HG03442 (cell line): Measurements from ENCODE around the gene SLC35B2.

Experiments
- ATAC-seq: cut with Tn5 transposase; IDR thresholded peaks from one replicate; pipeline ENCODE4 v1.9.1; 2021; ENCODE audit warnings: mild to moderate bottlenecking, moderate library complexity; ENCODE audit not compliant: unreplicated experiment

The SLC35B2 gene

DNA sequence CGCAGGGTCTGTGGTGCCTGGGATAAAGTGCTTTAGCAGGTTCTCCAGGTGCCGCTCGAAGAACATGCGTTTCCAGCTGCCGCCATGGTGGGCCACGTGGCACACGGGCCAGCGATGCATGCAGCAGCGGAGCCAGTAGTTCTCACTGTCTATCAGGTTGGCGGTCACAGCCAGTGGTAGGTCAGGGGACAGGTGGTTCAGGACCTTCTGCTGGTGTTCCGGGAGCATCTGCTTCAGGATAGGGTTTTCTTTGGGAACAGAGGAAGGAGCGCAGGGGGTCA is 28.9 kb upstream of the SLC35B2 start:
- ATAC-seq, result no peak

DNA sequence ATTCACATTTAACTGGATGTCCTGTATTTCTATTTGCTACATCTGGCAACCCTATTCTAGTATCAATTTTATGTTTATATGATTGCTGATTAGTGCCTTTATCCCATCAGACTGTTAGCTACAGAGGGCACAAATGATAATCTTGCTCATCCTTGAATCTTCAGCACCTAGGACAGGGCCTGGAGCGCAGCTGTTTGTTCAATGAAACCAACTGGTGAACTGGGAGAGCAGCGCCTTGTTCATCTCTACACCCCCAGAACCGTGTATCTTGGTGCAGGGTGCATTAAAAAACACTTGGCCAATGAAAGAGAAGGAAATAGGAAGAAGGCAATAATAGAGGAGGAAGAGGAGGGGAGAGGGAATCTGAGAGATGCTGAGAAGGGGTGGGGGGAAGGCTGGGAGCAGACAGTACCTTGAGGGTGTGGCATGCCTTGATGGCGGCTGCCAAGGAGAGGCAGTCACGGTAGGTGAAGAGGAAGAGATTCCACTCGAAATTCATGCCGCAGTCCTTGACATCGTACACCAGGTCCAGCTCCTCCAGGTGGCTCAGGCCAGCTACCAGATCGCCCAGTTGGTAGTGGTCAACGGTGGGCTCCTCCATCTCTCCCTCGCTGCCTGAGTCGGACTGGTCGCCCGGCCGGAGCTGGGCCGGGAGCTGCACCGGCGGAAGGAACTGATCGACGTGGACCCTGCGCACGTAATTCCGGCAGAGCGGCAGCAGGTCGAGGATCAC is 28.4 kb upstream of the SLC35B2 start:
- ATAC-seq, result no peak

DNA sequence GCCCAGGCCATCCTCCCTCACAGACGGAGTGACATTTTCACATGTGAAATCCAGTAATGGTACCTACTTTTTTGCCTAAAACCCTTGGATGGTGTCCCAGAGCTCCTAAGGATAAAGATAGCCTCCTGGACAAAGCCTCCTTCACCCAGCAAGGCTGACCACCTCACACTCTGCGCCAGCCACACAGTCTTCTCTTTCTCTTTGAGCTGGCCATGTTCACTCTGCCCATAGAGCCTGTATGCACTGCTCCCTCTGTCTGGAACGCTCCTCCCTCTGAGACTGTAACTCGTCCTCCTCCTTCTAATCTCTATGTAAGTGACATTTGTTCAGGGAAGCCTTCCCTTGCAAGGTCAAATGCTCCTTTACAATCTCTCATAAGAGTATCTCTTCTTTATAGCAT is 27.5 kb upstream of the SLC35B2 start:
- ATAC-seq, result no peak

DNA sequence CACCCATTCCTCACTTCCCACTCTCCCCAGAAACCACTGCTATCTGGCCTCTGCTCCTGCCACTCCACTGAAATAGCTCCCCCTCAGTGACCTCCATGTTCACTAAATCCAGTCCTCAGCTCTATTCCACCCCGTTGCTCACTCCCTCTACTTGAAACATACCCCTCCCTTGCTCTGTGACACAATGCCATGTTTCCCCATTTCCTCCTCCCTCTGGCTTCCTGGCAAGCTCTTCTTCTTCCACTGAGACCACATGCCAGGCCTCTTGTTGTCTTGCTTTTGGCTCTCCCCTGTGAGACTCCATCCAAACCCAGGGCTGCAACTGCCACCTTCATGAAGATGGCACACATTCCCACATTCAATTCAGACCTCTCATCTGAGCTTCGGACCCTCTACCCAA is 26.8 kb upstream of the SLC35B2 start:
- ATAC-seq, result no peak

DNA sequence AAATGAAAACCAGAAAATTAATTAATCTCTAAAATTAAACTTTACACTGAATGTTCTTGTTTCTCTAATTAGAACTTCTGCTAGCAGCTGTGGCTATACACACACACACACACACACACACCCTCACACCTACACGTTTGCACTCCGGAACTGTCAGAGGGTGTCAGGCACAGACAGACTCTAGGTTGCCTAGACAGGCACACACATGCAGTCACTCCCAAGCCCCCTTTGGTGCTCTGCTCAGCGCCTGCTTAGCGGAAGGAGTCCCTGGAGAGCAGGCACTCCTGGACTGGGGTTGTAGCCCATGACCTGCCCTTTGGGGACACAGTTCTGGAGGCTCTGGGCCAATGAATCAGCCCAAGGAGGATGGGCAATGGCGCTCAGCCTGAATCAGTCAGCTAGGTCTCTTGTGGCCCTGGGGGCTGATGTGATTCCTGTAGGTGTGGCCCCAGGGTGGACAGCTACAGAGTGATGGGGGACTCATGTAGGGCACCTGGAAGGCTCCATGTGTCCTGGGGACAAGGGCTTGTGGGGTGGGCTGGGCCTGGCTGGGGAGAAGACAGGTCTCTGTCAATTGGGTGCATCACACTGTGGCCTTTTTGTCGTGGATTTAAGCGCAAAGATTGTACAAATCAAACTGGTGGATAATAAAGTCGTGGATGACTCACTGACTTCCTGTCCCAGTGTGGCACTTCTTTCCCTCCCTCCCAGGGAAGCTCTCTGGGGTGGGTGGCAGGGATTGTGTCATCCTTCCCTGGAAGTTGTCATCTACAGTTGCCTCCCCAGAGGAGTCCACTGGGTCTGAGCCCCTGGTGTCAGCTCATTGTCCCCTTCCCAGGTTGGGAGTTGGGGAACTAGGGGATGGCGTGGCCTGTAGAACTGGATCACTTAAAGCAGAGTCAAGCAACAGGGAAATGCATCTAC is 21.7 kb upstream of the SLC35B2 start:
- ATAC-seq, result no peak

DNA sequence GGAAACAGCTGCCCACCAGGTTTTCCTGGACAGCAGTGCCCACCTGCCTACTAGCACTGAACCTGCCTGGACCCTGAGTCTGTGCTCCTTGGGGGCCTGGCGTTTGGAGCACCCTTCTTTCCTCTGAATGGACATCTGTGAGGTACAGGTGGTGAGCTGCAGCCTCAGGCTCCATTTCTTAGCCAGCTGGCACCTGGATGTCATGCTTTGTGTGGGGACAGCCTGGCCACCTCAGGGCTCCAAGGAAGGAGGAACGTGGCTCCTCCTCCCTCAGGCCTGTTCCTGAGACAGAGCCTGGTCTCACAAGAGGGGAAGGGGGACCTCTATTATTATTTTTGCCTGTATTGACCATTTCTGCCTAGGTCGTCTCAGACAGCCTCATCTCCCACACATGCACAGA is 21.0 kb upstream of the SLC35B2 start:
- ATAC-seq, result no peak

DNA sequence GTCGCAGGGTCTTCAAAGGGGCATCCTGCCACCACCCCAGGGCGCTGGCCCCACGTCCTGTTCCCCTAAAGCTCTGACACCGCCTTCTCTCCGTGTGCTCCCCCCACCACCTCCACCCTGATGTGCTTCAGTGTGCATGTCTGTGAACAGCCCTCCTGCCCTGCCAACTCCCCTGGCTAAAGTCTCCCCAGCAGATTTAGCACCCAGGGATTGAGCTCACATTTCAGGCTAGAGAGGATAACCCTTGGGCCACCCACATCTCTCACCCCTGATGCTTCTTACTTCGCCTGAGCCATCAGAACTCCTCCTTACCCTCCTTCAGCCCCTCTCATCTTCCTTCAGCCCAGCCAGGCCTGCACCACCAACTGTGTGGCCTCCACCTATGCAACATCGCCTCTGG is 20.4 kb upstream of the SLC35B2 start:
- ATAC-seq, result no peak

DNA sequence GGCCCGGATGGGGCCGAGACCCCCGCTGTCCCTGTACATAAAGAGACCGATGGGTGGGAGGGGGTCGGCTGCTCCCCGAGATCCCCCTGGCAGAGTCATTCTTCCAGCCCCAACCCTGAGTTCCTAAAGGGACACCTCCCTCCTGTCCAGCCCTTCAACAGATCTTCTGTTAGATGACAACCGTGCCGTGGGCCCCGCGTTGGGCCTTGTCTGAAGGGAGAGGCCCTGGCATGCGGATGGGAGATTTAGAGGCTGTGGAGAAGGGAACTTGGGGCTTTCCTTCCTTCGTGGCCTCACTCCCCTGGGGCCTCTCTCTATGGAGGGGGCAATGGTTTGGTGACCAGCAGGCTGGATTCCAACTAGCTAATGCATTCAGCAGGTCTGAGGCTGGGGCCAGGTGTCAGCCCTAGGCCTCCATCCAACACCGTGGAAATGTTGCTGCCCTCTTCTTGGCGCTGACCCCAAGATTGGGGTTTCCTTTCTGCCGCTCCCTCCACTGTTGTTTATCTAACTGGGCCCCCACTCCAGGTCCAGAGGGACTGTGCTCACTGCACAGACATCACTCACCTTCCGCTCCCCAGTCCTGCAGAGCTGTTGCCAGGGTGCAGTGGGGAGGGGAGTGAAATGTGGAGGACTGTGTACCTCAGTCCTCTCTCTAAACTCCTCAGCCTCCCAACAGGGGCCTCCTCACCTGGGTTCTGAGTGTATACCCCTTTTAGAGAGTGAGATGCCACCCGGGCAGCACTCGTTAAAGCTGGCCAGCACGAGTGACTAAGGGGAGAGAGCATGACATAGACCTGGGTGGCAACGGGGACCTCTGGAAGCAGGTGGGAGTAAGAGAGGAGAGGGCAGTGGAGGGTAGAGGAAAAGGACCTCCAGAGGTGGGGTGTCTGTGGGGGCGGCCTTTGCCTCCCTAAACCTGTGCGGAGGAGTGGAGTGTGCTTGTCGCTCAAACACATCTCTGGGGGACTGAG is 19.6 kb upstream of the SLC35B2 start:
- no peak for ATAC-seq

DNA sequence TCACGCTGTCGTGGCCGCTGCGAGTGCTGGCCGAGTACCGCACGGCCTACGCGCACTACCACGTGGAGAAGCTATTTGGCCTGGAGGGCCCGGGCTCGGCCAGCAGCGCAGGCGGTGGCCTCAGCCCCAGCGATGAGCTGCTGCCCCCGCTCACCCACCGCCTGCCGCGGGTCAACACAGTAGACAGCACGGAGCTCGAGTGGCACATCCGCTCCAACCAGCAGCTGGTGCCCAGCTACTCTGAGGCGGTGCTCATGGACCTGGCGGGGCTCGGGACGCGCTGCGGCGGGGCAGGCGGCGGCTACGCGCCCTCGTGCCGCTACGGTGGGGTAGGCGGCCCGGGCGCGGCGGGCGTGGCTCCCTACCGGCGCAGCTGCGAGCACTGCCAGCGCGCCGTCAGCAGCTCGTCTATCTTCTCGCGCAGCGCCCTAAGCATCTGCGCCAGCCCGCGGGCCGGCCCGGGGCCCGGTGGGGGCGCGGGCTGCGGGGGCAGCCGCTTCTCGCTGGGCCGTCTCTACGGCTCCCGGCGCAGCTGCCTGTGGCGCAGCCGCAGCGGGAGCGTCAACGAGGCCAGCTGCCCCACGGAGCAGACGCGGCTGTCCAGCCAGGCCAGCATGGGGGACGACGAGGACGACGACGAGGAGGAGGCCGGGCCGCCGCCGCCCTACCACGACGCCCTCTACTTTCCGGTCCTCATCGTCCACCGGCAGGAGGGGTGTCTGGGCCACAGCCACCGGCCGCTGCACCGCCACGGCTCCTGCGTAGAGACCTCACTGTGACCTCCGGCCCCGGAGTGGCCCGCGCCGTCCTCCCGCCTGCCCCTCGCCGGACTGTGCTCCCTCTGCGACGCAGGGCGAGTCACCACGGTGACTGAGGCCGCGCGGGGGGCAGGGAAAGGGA is 18.7 kb upstream of the SLC35B2 start:
- no peak for ATAC-seq

DNA sequence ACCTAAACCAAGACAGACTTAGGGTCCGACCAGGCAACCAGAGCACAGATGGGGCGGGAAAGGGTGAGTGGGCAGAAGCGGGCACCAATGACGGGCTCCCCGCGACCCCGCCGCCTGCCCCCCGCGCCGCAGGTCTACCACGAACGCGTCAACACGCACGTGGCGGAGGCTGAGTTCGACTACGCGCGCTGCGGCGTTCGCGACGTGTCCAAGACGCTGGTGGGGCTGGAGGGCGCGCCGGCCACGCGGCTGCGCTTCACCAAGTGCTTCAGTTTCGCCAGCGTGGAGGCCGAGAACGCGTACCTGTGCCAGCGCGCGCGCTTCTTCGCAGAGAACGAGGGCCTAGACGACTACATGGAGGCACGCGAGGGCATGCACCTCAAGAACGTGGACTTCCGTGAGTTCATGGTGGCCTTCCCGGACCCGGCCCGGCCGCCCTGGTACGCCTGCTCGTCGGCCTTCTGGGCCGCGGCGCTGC is 18.0 kb upstream of the SLC35B2 start:
- no peak for ATAC-seq

DNA sequence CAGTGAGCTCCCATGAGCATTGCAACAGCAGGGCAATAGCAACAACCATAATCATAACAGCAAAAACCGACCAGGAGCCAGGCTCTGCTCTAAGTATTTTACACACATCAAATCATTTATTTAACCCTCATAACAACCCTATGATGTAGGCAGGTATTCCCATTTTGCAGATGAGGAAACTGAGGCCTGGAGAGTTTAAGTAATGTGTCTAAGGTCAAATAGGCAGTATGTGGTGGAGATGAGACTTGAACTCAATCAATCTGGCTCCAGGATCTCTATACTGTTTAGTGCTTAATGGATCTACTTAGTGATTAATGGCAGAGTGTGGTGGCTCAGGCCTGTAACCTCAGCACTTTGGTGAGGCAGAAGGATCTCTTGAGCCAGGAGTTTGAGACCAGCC is 16.3 kb upstream of the SLC35B2 start:
- ATAC-seq, result no peak

DNA sequence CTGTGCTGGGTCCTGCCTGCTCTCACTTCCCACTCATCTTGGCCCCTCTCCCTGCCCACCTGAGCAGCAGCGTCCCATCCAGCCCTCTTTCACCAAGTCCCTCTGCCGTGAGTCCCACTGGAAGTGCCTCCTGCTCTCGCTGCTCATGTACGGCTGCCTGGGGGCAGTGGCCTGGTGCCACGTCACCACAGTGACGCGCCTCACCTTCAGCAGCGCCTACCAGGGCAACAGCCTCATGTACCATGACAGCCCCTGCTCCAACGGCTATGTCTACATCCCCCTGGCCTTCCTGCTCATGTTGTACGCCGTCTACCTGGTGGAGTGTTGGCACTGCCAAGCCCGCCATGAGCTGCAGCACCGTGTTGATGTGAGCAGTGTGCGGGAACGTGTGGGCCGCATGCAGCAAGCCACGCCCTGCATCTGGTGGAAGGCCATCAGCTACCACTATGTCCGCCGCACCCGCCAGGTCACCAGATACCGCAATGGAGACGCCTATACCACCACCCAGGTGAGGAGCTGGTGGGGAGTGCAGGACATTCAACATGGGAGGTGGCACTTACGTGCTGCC is 15.8 kb upstream of the SLC35B2 start:
- no peak for ATAC-seq

DNA sequence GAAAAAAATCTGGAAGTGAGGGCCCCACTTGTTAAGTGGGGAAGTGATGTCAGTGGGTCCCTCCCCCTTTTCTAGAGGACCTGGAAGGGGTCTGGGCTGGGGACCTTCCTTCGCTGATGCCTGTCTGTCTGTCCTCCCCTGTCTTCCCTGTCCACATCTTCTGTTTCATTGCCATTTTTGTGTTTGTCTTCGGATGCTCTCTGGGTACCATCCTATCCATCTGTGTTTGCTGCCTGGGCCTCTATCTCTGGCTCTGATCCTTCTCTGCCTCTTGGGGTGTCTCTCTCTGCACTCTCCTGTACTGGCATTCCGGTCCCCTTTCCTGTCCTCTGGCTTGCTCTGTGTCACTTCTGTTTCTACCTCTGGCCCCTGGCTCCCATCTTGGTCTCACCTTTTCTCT is 15.2 kb upstream of the SLC35B2 start:
- ATAC-seq, result no peak

DNA sequence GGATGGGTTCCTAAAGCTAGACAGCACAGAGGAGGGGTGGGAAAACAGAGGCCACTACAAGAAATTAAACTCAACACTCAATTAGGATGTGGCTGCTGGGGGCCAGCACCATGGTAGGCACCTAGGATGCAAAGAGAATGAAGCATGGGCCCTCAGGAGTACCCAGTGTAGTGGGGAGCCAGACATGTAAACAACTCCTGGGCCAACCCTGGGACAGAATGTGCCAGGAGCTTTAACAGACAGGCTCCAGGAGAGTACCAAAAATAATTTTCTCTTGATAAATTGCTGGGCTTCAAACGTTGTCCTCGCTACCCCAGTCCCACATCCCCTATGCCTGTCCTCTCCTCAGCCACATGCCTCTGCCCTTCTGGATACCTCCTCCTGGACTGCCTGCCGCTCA is 14.6 kb upstream of the SLC35B2 start:
- ATAC-seq, result no peak

DNA sequence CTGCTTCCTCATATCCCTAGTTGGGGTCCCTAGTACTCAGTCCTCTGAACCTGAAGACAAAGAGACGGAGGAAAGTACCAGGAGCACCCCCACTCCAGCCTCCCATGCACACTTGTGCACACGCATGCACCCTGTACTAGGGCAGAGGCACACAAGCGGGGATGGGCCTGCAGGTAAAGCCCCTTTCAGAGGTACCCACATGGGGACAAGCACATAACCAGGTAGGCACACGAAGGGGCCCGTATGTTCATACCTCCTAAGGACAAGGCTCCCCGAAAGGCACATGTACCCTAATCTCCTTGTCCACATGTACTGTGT is 14.0 kb upstream of the SLC35B2 start:
- no peak for ATAC-seq

DNA sequence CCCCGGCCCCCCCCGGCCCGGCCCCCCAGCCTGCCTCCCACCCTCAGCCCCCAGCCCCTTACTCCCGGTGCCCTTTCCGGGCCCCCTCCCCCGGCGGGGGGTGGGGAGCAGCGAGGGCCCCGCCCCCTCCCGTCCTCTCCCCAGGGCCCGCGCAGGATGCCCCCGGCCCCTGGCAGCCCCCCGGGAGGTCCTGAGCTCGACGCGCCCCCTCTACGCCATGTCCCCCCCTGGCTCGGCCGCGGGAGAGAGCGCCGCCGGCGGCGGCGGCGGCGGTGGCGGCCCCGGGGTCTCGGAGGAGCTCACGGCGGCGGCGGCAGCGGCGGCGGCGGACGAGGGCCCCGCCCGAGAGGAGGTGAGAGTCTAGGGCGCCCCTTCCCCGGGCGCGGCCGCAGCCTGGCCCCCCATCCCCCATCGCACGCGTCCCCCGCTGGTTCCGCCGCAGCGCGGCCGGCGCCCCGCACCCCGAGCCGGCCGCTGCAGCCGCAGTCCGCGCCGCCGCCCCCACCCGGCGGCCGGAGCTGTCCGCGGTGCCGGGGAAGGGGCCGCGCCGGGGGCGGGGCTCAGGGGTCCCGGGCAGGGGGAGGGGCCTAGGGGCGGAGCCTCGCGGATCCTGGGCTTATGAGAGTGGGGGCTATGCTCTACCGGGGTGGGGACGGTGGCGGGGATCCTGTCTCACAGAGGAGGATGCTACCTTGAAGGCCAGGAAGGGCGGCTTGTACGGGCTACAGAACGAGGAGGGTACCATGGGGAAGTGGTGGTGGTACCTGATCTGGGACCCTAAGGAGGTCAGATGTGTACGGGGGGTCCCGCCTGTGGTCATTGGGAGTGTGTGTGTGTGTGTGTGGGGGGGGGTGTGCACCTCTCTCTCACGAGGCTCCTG is 13.4 kb upstream of the SLC35B2 start:
- ATAC-seq, result no peak

DNA sequence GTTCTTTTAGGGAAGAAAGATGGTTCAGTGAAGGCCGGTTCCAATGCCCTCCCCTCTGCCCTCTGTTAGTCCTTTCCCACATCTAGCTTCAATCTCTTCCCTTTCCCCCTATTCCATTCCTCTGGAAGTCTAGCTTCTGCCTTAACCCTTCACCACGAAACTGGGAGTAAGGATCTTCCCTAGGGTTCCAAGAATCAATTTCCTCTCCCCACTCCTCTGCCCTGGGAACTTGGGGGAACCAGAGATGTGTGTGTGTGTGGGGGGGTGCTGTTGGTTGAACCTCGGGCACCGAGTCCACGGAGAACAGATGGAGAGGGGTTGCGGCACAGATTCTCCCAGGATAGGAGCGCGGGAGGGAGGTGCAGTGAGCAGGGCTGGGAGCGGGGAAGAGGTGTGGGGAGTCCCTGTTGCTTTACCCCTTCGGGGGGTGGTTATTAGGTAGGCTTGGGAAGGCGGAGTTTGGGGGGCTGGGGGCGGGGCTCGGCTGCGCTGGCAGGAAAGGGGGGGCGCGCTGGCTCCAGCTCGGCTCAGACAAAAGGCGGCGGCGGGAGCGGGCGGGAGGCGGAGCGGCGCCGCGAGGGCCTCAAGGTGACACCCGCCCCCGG is 12.7 kb upstream of the SLC35B2 start, which contains the start of gene TMEM151B:
Gene TMEM151B, plus strand, starts transcription at position 530 of the 605 bp plus-strand sequence. CDS start 293 bp downstream, outside the sequence.
- no peak for ATAC-seq

DNA sequence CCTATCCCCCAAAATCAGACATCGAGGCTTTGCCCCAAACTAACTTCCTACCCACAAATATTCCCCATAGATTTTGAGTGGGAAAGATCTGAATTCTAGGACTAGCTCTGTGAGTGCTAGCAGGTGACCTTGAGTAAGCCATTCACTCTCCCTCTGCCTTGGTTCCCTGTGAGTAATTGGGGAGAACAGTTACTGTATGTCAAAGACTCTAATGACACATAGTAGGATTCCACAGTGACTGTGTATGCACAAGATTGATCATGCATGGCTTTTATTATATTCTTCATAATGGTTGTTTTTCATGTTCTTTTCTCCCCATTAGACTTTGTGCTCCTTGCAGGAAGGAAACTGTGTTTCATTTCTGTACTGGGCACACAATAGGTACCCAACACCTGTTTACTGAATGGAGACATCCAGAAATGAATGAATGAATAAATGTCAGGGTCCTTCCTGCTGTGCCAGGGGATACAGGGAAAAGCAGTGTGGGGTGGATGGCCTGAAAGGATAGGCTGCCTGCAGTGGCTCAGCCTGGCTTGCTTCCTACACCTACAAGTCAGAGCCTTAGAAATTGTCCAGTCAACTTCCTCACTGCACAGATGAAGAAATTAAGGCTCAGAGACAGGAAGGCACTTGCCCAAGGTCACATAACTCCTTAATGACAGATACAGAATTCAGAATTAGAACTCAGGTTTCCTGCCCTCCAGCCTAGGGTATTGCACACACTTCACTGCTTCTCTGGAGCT is 12.0 kb upstream of the SLC35B2 start:
- no peak for ATAC-seq
